Measurements from ENCODE around the gene CHRDL1. TPM values are rescaled to one million over a fixed set of nuclear protein-coding genes. Genes with fewer than 3 reads are reported as not detected.

CHRDL1 gene
- total and polyA plus RNA-seq, 2 donors (not counting 3 experiments of a cell fraction or from before 2014, with no cell fraction given) = not detected

DNA sequence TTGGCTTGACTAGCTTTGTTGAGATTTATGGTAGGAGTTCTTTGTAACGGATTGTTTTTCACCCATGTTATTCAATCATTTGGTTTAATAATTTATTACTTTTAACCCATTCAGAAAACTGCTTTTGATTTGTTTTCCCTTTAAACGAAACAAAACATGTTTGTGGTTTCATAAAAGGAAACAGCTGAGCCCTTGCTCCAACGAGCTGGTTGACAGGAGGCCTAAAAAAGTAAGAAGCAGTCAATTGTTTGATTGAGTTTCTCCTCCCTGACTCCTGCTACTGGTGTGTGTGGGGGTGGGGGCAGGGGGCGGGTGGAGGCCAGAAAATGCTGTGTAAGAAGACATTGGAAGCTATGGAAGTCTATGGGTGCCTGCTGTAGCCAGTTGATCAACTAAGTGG lies 102.8 kb downstream of the CHRDL1 start:
- no peak for TF ChIP-seq POLR2A (IDR thresholded peaks at IDR 0.05; ENCODE audit: low read depth, low read length)
- no peak for TF ChIP-seq JUN (IDR thresholded peaks at IDR 0.05; ENCODE audit: borderline replicate concordance, insufficient read depth, insufficient read length, low read depth)
- TF ChIP-seq, protein P1, sequence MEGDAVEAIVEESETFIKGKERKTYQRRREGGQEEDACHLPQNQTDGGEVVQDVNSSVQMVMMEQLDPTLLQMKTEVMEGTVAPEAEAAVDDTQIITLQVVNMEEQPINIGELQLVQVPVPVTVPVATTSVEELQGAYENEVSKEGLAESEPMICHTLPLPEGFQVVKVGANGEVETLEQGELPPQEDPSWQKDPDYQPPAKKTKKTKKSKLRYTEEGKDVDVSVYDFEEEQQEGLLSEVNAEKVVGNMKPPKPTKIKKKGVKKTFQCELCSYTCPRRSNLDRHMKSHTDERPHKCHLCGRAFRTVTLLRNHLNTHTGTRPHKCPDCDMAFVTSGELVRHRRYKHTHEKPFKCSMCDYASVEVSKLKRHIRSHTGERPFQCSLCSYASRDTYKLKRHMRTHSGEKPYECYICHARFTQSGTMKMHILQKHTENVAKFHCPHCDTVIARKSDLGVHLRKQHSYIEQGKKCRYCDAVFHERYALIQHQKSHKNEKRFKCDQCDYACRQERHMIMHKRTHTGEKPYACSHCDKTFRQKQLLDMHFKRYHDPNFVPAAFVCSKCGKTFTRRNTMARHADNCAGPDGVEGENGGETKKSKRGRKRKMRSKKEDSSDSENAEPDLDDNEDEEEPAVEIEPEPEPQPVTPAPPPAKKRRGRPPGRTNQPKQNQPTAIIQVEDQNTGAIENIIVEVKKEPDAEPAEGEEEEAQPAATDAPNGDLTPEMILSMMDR (IDR thresholded peaks at IDR 0.05; ENCODE audit: extremely low read depth in 1 of 2, insufficient read depth in 1 of 2, low read depth in 1 of 2, low read length in 2 of 2) = no peak
- TF ChIP-seq MYC (IDR thresholded peaks at IDR 0.05; ENCODE audit: low read depth, low read length) = no peak
- TF ChIP-seq FOS (IDR thresholded peaks at IDR 0.05; ENCODE audit: borderline replicate concordance, insufficient read depth, low read length) = no peak
- no peak for TF ChIP-seq POLR2AphosphoS5 (IDR thresholded peaks at IDR 0.05; ENCODE audit: insufficient read depth, low read depth, low read length)
- TF ChIP-seq GATA2 (IDR thresholded peaks at IDR 0.05; ENCODE audit: insufficient read depth, insufficient read length, low read depth, low read length) = no peak
- no peak for TF ChIP-seq EZH2 (IDR thresholded peaks at IDR 0.05; ENCODE audit: borderline replicate concordance, low read depth, low read length, severe bottlenecking)
- TF ChIP-seq, protein P2, sequence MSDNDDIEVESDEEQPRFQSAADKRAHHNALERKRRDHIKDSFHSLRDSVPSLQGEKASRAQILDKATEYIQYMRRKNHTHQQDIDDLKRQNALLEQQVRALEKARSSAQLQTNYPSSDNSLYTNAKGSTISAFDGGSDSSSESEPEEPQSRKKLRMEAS (IDR thresholded peaks at IDR 0.05; ENCODE audit: insufficient read depth, insufficient read length) = no peak
- H3K27me3 ChIP-seq (ENCODE audit: control insufficient read depth in 2 of 2, insufficient read depth in 2 of 2, low read length in 2 of 2) = no peaks in the 10 kb centered on the region
- dilution Hi-C loops (cut with MboI; ENCODE audit: extremely low pct_ligation_motif_present, low sequenced_read_pairs) = no loop called here
- DNase-seq (ENCODE audit: low read depth, low spot score) = no peak
- H3K4me1 ChIP-seq (ENCODE audit: control insufficient read depth, extremely low read depth, insufficient read depth, low read length) = no peaks in the 10 kb centered on the region
- no peak overlapping the region for H2AFZ ChIP-seq (ENCODE audit: low read depth, low read length)
- H3K79me2 ChIP-seq (ENCODE audit: control insufficient read depth, insufficient read depth, low read length) = no peaks in the 10 kb centered on the region
- no peaks in the 10 kb centered on the region for H3K9me3 ChIP-seq (replicated peaks; ENCODE audit: control insufficient read depth, insufficient read depth, low read length)
- H3K9ac ChIP-seq (replicated peaks; ENCODE audit: extremely low read depth, insufficient read depth, low read length) = no peak overlapping the region
- FAIRE-seq = no peak
- H3K27ac ChIP-seq (ENCODE audit: insufficient read depth, low read depth, low read length) = no peak overlapping the region
- ChIA-PET POLR2A (no interaction called here), CTCF (no interaction called here)
- BruUV-seq (replicated peaks) = no TSS peak
- intact Hi-C loops (cut with micrococcal nuclease) = no loop called here
- H4K20me1 ChIP-seq (replicated peaks; ENCODE audit: control insufficient read depth, extremely low read depth, insufficient read depth, low read length) = no peaks in the 10 kb centered on the region
- no peak overlapping the region for H3K4me3 ChIP-seq (replicated peaks in 1 of 3; ENCODE audit: insufficient read depth in 1 of 3, low read depth in 1 of 3, low read length in 3 of 3)
- no peak overlapping the region for H3K4me2 ChIP-seq (ENCODE audit: insufficient read depth, low read length)
- H3K36me3 ChIP-seq (ENCODE audit: control insufficient read depth in 2 of 2, extremely low read depth in 1 of 2, insufficient read depth in 2 of 2, low read length in 2 of 2) = no peaks in the 10 kb centered on the region
- H3K9me1 ChIP-seq (replicated peaks; ENCODE audit: control insufficient read depth, extremely low read depth, insufficient read depth, low read length) = no peaks in the 10 kb centered on the region

Data from endothelial cell of umbilical vein (primary cell).